Neural progenitor cell (in vitro differentiated cells): Measurements from ENCODE around the gene SP6.

Experiments
- EZH2phosphoT487 ChIP-seq: fragments of 200-600 bp; sonication (generic); IDR thresholded peaks from 2 replicates; pipeline ENCODE4 v1.6.1; 2017; ENCODE audit warnings: antibody characterized with exemption
- TF ChIP-seq, protein P1 (sequence below): fragments of 200-600 bp; sonication (generic); IDR thresholded peaks from 2 replicates; pipeline ENCODE4 v1.5.1; 2017; ENCODE audit warnings: antibody characterized with exemption, mild to moderate bottlenecking

DNA sequence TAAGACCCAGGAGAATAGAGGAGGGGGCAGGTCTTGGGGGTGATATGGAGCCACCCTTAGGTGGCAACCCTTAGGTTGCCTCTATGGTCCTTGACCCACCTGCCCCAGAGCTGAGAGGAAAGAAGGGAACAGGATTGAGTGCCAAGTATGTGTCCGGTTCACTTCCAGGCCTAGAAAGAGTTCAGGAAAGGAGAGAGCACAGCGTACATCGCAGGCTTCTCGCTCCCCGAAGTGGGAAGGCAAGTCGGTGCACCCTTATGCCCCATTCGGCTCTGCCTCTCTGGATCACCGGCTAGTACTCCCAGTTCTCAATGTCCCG, 631 bp downstream of the SP6 start:
- TF ChIP-seq, protein P1, sequence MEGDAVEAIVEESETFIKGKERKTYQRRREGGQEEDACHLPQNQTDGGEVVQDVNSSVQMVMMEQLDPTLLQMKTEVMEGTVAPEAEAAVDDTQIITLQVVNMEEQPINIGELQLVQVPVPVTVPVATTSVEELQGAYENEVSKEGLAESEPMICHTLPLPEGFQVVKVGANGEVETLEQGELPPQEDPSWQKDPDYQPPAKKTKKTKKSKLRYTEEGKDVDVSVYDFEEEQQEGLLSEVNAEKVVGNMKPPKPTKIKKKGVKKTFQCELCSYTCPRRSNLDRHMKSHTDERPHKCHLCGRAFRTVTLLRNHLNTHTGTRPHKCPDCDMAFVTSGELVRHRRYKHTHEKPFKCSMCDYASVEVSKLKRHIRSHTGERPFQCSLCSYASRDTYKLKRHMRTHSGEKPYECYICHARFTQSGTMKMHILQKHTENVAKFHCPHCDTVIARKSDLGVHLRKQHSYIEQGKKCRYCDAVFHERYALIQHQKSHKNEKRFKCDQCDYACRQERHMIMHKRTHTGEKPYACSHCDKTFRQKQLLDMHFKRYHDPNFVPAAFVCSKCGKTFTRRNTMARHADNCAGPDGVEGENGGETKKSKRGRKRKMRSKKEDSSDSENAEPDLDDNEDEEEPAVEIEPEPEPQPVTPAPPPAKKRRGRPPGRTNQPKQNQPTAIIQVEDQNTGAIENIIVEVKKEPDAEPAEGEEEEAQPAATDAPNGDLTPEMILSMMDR = no peak
- TF ChIP-seq EZH2phosphoT487 = no peak
